DOHH2 (cell line): Measurements from ENCODE around the gene SENP3.

Experiments used
- H3F3A ChIP-seq: fragments of 200-600 bp; sonication (generic), shearing (Covaris generic); 2 replicates; pipeline ENCODE4 v1.6.0; 2016; ENCODE audit warnings: antibody characterized with exemption, mild to moderate bottlenecking; ENCODE audit not compliant: control insufficient read depth, insufficient read depth
- H3K27ac ChIP-seq: fragments of 200-600 bp; sonication (generic); 2 replicates; pipeline ENCODE4 v1.5.1; 2014; ENCODE audit warnings: low read depth, mild to moderate bottlenecking, low read length, moderate library complexity
- H3K27me3 ChIP-seq: fragments of 200-600 bp; sonication (generic); 2 replicates; pipeline ENCODE4 v1.6.1; 2014; ENCODE audit warnings: mild to moderate bottlenecking, low read length, mixed read lengths; ENCODE audit not compliant: control insufficient read depth
- H3K36me3 ChIP-seq: fragments of 200-600 bp; sonication (generic); 2 replicates; pipeline ENCODE4 v1.6.1; 2014; ENCODE audit warnings: mild to moderate bottlenecking, low read length, moderate library complexity, mixed read lengths; ENCODE audit not compliant: control insufficient read depth
- H3K4me1 ChIP-seq: fragments of 200-600 bp; sonication (generic); 2 replicates; pipeline ENCODE4 v1.6.1; 2014; ENCODE audit warnings: mild to moderate bottlenecking, low read length, mixed read lengths; ENCODE audit not compliant: control insufficient read depth
- H3K4me2 ChIP-seq: fragments of 200-600 bp; sonication (generic); 2 replicates; pipeline ENCODE4 v1.6.0; 2014; ENCODE audit warnings: mild to moderate bottlenecking, low read length, moderate library complexity
- H3K4me3 ChIP-seq: fragments of 200-600 bp; sonication (generic); 2 replicates; pipeline ENCODE4 v1.5.1; 2014; ENCODE audit warnings: mild to moderate bottlenecking, low read length, mixed read lengths
- H3K79me2 ChIP-seq: fragments of 200-600 bp; sonication (generic); 2 replicates; pipeline ENCODE4 v1.6.1; 2014; ENCODE audit warnings: mild to moderate bottlenecking, low read length, mixed read lengths; ENCODE audit not compliant: control insufficient read depth
- H3K9me2 ChIP-seq: fragments of 200-600 bp; sonication (generic); replicated peaks from 2 replicates; pipeline ENCODE4 v1.6.1; 2014; ENCODE audit warnings: mild to moderate bottlenecking, low read length, mixed read lengths; ENCODE audit not compliant: control insufficient read depth
- H3K9me3 ChIP-seq: fragments of 200-600 bp; sonication (generic); 2 replicates; pipeline ENCODE4 v1.6.1; 2014; ENCODE audit warnings: antibody characterized with exemption, low read length, mixed read lengths; ENCODE audit not compliant: control insufficient read depth, insufficient read depth
- H4K20me1 ChIP-seq: fragments of 200-600 bp; sonication (generic); 2 replicates; pipeline ENCODE4 v1.6.0; 2014; ENCODE audit warnings: low read depth, mild to moderate bottlenecking, antibody characterized with exemption, low read length, moderate library complexity; ENCODE audit not compliant: control insufficient read depth, insufficient read depth
- EZH2phosphoT487 ChIP-seq: fragments of 200-600 bp; sonication (generic); IDR thresholded peaks from 2 replicates; pipeline ENCODE4 v1.6.1; 2017; ENCODE audit warnings: borderline replicate concordance, mild to moderate bottlenecking, antibody characterized with exemption, low read length, moderate library complexity, mixed read lengths
- TF ChIP-seq, protein P1 (sequence below): fragments of 200-600 bp; sonication (generic); IDR thresholded peaks from one replicate; pipeline ENCODE4 v1.5.1; 2014; ENCODE audit warnings: antibody characterized with exemption, mild to moderate bottlenecking, low read depth, low read length; ENCODE audit not compliant: poor library complexity, severe bottlenecking

SENP3 gene

GRCh38 chr17:7528842-7529241, 32.9 kb upstream of the SENP3 start:
- TF ChIP-seq, protein P1, sequence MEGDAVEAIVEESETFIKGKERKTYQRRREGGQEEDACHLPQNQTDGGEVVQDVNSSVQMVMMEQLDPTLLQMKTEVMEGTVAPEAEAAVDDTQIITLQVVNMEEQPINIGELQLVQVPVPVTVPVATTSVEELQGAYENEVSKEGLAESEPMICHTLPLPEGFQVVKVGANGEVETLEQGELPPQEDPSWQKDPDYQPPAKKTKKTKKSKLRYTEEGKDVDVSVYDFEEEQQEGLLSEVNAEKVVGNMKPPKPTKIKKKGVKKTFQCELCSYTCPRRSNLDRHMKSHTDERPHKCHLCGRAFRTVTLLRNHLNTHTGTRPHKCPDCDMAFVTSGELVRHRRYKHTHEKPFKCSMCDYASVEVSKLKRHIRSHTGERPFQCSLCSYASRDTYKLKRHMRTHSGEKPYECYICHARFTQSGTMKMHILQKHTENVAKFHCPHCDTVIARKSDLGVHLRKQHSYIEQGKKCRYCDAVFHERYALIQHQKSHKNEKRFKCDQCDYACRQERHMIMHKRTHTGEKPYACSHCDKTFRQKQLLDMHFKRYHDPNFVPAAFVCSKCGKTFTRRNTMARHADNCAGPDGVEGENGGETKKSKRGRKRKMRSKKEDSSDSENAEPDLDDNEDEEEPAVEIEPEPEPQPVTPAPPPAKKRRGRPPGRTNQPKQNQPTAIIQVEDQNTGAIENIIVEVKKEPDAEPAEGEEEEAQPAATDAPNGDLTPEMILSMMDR: no peak
- no peaks in the 10 kb centered on the region for H3K9me2 ChIP-seq
- no peak overlapping the region for H3K4me3 ChIP-seq
- no peak overlapping the region for H3K27ac ChIP-seq
- H3K36me3 ChIP-seq: no peaks in the 10 kb centered on the region
- peaks cover 12% of the 10 kb centered on the region; the same call in 1 of the 2 replicates for H3K9me3 ChIP-seq
- no peaks in the 10 kb centered on the region for H3F3A ChIP-seq
- H4K20me1 ChIP-seq: no peaks in the 10 kb centered on the region
- no peaks in the 10 kb centered on the region for H3K4me1 ChIP-seq
- no peaks in the 10 kb centered on the region for H3K27me3 ChIP-seq
- no peaks in the 10 kb centered on the region for H3K79me2 ChIP-seq
- no peak overlapping the region for H3K4me2 ChIP-seq

- no peaks in the 10 kb centered on the region for H3F3A ChIP-seq
- no peaks in the 10 kb centered on the region for H3K79me2 ChIP-seq
- no peaks in the 10 kb centered on the region for H4K20me1 ChIP-seq
- H3K4me1 ChIP-seq: no peaks in the 10 kb centered on the region
- TF ChIP-seq, protein P1: no peak
- TF ChIP-seq EZH2phosphoT487: no peak
- no peaks in the 10 kb centered on the region for H3K36me3 ChIP-seq
- no peaks in the 10 kb centered on the region for H3K27me3 ChIP-seq
- H3K4me2 ChIP-seq: no peak overlapping the region
- H3K4me3 ChIP-seq: no peak overlapping the region
- H3K9me2 ChIP-seq: no peaks in the 10 kb centered on the region
- H3K9me3 ChIP-seq: peaks cover 12% of the 10 kb centered on the region; the same call in 1 of the 2 replicates
- no peak overlapping the region for H3K27ac ChIP-seq
Observed at GRCh38 chr17:7530023-7530900, 31.5 kb upstream of the SENP3 start.

GRCh38 chr17:7538050-7538449, 23.7 kb upstream of the SENP3 start:
- Histone ChIP-seq H3K4me3 (no peak overlapping the region), H3K27ac (no peak overlapping the region), H3K9me3 (peaks cover 12% of the 10 kb centered on the region; the same call in 1 of the 2 replicates), H3K36me3 (no peaks in the 10 kb centered on the region), H3K4me1 (no peaks in the 10 kb centered on the region), H3K79me2 (no peaks in the 10 kb centered on the region), H3K4me2 (no peak overlapping the region), H3K27me3 (peaks cover 6% of the 10 kb centered on the region; the same call in 1 of the 2 replicates), H4K20me1 (no peaks in the 10 kb centered on the region), H3F3A (no peaks in the 10 kb centered on the region), H3K9me2 (no peaks in the 10 kb centered on the region)
- TF ChIP-seq, protein P1: no peak
- no peak for TF ChIP-seq EZH2phosphoT487
